Activated CD8-positive, alpha-beta memory T cell treated with anti-CD3 and anti-CD28 coated beads, Interleukin-2, amount 50 U/mL, for 4 hours (primary cell): ENCODE results near the gene CRYGD.
"Not testable (repeated sequence)": the region's sequence is repeated elsewhere in the genome, so short reads cannot be mapped to it uniquely, and the experiment has no call there.

Source experiments
- DNase-seq: peaks from one replicate; pipeline ENCODE4 v3.0.0-alpha.2; 2020

Gene CRYGD

DNA sequence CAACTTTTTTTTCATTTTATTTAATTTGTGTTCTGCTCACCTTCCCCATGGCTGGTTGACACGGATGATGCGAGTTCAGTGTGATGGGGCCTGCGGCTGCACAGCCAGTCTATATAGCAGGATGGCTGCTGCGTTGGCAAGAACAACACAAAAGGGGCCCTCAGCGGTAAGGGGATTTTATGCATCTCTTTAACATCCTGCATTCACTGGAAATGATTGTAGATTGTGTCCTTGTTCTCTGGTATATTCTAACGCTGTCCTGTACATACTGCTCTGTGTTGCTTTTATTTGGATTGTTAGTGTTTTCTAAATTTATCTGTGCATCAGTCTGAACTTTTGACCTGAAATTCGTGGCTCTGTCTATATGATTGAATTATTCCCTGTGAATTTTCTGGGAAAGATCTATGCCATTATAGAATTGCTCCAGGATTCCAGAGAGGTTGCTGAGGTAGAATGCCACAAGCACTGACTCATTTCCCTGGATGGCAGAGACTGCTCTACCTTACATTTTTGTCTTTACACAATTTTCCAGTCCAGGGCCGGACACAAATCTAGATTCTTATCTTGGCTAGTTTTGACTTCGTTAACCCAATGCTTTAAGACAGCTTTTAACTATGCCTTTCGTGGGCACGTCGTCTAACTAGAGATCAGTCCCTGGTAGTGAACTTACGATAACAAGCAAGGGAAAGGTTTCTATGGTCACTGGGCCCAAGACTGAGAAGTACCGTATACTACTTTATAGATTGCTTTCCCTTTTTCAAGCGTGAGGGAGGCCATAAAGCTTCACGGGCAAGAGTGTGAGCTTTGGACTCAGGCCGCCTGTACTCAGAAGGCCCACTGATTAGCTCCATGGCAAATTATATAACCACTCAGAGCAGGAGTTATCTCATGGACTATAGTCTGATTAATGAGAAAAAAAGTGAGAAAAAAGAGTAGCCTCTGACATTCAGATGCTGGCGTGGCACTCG lies 5.7 kb upstream of the CRYGD start, which contains the start of gene CRYGC:
CRYGC (minus strand) TSS at position 85 of the 968 bp plus-strand sequence; CDS start at position 49, 36 bp downstream.
- no peak for DNase-seq

DNA sequence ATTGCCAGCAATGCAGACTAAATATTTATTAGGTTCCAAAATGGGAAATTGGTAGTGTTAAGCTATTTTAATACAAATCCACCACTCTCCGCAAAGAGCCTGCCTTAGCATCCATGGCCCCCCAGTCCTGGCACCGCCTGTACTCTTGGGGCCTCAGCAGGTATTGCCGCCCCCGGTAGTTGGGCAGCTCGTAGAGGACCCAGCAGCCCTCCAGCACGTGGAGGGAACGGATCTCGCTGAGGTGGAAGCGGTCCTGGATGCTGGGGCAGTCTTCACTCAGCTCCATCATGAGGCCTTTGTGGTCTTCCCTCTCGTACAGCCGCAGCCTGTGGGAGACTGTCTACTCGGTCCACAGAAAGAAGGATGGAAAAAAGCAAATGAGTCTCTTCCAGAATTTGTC lies 3.8 kb upstream of the CRYGD start:
- no peak for DNase-seq

- no peak for DNase-seq
These were observed 2.8 kb upstream of the CRYGD start for GRCh38 chr2:208127090-208127489.

DNA sequence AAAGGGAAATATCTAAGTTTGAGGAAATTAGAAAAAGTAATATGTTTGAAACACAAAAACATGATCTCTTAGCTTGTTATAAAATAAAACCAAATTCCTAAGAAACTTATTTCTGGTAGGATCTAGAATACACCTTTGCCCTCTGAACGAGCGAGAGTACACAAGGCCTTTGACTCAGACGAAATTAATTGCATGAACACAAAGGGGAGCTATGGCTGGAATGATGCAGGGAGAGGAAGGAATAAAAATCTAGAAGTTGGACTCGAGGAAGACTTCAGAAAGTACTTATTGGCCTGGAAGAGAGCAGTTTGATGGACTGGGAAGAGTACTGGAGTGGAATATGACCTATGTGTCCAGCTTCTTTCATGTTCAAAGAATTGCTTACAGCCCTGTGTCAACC lies 927 bp upstream of the CRYGD start:
- no peak for DNase-seq

GRCh38 chr2:208122248-208122647 lies 2.1 kb downstream of the CRYGD start:
- no peak for DNase-seq

- DNase-seq: no peak
These were observed 5.4 kb downstream of the CRYGD start for GRCh38 chr2:208118918-208119317.

GRCh38 chr2:208117390-208117789 lies 6.9 kb downstream of the CRYGD start:
- DNase-seq: not testable (repeated sequence)

DNA sequence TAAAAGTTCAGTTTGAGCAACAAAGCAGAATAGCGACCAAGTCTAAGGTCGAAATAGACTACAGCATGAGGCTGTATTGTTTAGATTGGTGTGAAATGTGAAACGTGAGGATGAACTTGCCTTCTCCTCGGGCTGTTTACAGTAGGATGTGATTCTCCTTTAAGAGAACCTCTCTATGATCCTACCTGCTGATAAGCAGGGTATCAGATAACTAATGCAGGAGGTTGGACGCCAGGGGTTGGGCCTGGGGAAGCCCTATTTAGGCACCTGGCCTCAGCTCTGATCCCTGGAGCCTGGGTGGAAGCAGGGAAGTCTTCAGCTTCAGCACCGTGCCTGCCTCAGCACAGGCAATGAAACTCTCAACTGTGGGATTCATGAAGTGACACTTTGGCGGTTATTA lies 11.4 kb downstream of the CRYGD start:
- DNase-seq: no peak

DNA sequence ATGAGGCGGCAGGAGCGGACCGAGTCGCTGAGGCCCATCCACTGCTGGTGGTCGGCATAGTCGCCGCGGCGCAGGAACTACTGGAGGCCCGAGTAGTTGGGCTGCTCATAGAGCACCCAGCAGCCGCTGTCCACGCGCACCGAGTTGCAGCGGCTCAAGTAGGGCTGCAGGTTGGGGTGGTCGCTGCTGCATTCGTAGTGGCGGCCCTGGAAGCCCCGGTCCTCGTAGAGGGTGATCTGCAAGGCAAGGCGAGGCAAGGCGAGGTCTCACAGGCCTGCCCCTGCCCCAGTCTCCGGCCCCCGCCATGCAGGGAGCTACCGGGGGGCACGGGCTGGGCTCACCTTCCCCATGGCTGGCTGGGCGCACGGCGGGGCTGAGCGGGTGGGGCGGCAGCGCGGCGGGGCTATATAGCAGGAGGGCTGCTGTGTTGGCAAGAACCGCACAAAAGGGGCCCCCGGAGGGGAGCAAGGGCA lies 12.0 kb downstream of the CRYGD start:
- not testable (repeated sequence) for DNase-seq

DNA sequence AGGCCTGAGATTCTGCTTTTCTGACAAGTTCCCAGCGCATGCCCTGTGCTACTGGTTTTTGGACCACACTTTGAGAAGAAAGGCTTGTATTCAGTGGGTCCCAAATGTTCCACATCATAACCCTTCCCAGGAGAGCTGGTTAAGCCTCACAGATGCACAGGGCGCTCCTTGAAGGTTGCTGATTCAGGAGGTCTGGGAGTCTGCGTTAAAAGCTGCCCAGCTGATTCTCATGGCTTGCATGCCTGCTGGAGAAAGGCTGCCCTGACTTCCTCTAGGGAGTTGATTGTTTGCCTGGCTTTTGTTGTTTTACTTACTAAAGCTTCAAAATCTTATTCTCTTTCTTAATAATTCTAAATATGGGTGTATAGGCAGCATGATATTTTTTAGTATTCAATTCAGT lies 20.7 kb downstream of the CRYGD start:
- DNase-seq: no peak

DNA sequence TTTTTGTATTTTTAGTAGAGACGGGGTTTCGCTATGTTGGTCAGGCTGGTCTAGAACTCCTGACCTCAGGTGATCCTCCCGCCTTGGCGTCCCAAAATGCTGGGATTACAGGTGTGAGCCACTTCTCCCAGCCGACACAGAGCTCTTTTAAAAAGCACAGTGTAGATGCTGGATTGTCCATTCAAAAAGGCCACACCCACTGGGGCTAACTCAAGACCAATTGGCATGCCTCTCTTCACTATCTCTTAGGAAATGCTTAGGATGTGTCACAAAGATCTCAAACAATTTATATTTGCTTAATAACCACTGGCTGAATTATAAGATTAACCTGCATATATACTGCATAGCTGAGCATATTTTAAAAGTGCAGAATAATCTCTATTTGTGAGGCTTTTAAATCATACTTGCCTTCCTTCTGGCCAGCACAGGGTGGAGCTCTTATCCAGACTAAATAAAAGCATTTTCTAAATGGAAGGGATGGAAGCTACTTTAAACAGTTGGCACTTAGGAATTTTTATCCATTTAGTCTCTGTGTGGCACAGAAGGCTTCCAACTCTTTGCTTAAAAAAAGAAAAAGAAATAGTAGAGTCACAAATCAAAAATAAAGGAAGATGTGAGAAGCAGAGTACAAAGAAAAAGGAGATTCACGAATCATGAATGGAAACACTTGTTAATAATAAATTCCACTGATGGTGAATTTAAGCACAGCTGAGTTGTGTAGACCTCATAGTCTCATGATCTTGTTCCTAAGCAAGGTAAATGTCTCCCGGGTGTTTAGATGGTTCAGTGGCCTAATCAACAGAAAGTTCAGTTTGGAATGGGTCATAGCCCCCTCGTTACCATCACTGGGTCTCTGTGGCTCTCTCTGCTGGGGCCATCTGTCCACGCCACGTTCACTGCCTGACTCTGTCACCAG lies 22.4 kb downstream of the CRYGD start:
- DNase-seq: no peak

DNA sequence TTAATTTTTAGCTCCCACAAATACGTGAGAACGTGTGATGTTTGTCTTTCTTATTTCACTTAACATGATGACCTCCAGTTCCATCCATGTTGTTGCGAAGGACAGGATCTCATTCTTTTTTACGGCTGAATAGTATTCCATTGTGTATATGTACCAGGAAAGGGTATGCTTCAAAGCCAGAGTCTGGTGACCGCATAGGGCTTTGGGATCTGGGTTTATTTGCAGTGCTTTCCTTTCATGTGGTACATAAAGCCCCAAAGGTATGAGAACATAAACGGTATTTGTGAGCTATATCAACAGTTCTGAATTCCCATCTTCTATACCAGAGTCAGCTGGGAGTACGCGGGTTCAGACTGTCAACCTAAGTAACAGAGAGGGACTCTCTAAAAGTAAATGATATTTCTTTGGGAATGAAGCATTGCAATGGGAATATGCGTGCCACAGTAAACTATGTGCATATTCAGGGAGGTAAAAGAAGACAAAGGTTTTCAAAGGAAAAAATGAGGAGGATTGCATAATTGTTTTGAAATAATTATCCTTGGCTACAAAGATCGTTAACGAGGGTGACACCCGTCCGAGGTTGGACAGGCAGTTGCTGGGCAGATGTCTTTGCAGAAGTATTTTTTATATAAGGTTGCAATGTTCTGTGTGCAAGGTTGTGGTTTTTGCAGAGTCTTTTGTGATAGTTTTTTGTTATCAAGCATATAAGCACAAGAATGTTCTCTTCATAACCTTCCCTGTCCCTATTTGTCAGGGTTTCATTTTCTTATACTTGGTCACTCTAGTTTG lies 24.4 kb downstream of the CRYGD start:
- DNase-seq: no peak

GRCh38 chr2:208098701-208099100 lies 25.6 kb downstream of the CRYGD start:
- not testable (repeated sequence) for DNase-seq

GRCh38 chr2:208098267-208098666 lies 26.1 kb downstream of the CRYGD start:
- no peak for DNase-seq

DNA sequence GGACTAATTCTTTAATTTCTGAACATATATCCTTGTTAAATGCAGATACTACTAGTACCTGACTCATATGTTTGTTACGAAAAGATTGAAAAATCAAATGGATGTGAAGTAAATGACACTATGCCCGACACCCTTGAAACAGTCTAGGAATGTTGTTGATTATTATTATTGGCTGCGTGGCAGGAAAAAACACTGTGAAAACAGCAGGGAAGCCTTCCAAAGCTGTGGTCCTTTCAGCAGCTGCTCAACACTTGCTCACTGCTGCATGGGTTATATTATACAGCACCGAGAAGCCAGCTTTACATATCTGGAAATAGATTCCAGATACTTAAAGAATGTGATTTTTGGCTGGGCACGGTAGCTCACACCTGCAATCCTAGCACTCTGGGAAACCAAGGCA lies 26.5 kb downstream of the CRYGD start:
- no peak for DNase-seq

- DNase-seq: no peak
These were observed 27.0 kb downstream of the CRYGD start for GRCh38 chr2:208097313-208097712.

- no peak for DNase-seq
These were observed 28.2 kb downstream of the CRYGD start for GRCh38 chr2:208096080-208096479.

GRCh38 chr2:208093128-208093527 lies 31.2 kb downstream of the CRYGD start:
- no peak for DNase-seq

DNA sequence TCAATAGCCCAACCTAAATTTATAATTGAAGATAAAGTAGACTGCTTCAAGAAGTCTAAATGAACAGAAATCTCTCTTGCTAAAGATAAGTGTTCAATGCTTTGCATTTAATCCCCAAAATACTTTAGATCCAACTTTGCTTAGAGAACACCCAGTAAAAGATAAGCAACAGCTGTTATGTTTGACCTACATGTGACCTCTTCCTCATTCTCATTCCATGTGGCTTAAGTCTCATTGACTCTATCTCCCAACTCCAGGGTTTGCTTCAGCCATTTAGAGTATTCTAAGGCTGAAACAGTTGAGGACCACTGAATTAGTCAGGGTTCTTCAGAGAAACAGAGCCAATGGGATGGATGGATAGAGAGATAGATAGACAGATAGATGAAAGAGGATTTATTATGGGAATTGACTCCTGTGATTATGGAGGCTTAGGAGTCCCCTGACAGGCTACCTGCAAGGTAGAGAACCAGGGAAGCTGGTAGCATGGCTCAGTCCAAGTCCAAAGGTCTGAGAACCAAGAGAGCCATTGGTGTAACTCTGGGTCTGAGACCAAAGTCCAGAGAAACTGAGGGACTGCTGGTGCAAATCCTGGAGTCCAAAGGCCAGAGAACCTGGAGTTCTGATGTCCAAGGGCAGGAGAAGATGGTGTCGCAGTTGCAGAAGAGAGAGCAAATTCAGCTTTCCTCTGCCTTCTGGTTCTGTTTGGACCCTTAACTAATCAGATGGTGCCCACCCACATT lies 32.1 kb downstream of the CRYGD start:
- DNase-seq: no peak

DNA sequence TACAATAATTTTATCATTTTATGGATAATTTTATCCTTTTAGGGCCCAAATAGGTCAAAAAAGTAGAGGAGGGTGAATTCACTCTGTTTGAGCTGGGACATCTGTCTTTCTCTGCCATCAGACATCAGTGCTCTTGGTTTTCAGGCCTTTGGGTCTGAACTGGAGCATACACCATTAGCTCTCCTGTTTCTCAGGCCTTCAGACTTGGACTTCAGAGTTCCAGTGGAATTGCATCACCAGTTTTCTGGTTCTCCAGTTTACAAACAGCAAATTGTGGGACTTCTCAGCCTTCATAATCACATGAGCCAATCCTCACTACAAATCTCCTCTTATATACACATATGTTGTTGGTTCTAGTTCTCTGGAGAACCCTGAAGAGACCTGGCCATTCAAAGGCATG lies 33.9 kb downstream of the CRYGD start:
- DNase-seq: no peak

- DNase-seq: no peak
These were observed 38.3 kb downstream of the CRYGD start for GRCh38 chr2:208086029-208086428.

DNA sequence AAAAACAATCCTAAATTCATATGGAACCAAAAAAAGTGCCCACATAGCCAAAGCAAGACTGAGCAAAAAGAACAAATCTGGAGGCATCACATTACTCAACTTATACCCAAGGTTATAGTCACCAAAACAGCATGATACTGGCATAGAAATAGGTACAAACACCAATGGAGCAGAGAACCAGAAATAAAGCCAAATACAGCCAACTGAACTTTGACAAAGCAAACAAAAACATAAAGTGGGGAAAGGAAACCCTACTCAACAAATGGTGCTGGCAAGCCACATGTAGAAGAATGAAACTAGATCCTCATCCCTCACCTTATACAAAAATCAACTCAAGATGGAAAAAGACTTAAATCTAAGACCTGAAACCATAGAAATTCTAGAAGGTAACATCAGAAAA lies 40.5 kb downstream of the CRYGD start:
- DNase-seq: no peak
